IMR-90 (cell line): ENCODE data around the gene ZSCAN29. TPM values are rescaled to one million over a fixed set of nuclear protein-coding genes. Genes with fewer than 3 reads are reported as not detected.

Experiments used
- ATAC-seq: fragments of 200-7000 bp; cut with Tn5 transposase; 2 replicates; pipeline ENCODE4 v1.9.1; 2020; ENCODE audit warnings: low read depth, mild to moderate bottlenecking, moderate library complexity
- BruUV-seq: library from RNA; stranded (reverse); fragments of 400-500 nt; replicated peaks from 2 replicates; lab custom pipeline; 2021; lab: Mats Ljungman, UMichigan
- CTCF ChIA-PET: fragments of 300-600 bp; formaldehyde crosslinking; extraction: SDS; loops from one replicate; lab custom pipeline; 2021; ENCODE audit warnings: antibody characterized with exemption; lab: Yijun Ruan, JAX
- POLR2A ChIA-PET: fragments of 300-600 bp; sonication (Branson Sonifier 250); formaldehyde crosslinking; loops from one replicate; lab custom pipeline; 2022; ENCODE audit warnings: antibody characterized with exemption; ENCODE audit not compliant: unreplicated experiment; lab: Charles Lee
- DNase-seq: peaks from one replicate; pipeline ENCODE4 v3.0.0; 2013
- H2AFZ ChIP-seq: replicated peaks from 2 replicates; pipeline ENCODE3; 2013; ENCODE audit warnings: low read length, mild to moderate bottlenecking; ENCODE audit not compliant: poor library complexity
- H2AK5ac ChIP-seq: 2 replicates; pipeline ENCODE4 v1.6.1; 2013; ENCODE audit warnings: low read depth, low read length, inconsistent platforms
- H2AK9ac ChIP-seq: replicated peaks from 2 replicates; pipeline ENCODE3; 2013; ENCODE audit warnings: mild to moderate bottlenecking, low read depth, low read length, moderate library complexity; ENCODE audit not compliant: poor library complexity
- H2BK120ac ChIP-seq: 2 replicates; pipeline ENCODE4 v1.6.1; 2013; ENCODE audit warnings: low read depth, low read length, inconsistent platforms
- H2BK15ac ChIP-seq: 3 replicates; pipeline ENCODE4 v1.6.1; 2013; ENCODE audit warnings: low read depth, low read length, inconsistent platforms
- H2BK20ac ChIP-seq: 2 replicates; pipeline ENCODE4 v1.6.1; 2013; ENCODE audit warnings: low read depth, mild to moderate bottlenecking, inconsistent platforms, low read length, moderate library complexity
- H2BK5ac ChIP-seq: 2 replicates; pipeline ENCODE4 v1.6.1; 2013; ENCODE audit warnings: mild to moderate bottlenecking, low read depth, low read length, inconsistent platforms; ENCODE audit not compliant: poor library complexity, severe bottlenecking
- H3K14ac ChIP-seq: replicated peaks from 2 replicates; pipeline ENCODE4 v1.6.1; 2013; ENCODE audit warnings: low read depth, low read length, inconsistent platforms
- H3K18ac ChIP-seq: 2 replicates; pipeline ENCODE4 v1.6.1; 2013; ENCODE audit warnings: low read depth, low read length, control low read depth
- H3K23ac ChIP-seq: 2 replicates; pipeline ENCODE4 v1.6.1; 2013; ENCODE audit warnings: low read depth, low read length, inconsistent platforms
- H3K27ac ChIP-seq: 2 replicates; pipeline ENCODE4 v1.5.1; 2013; ENCODE audit warnings: mild to moderate bottlenecking, control low read depth, low read length; ENCODE audit not compliant: insufficient read depth
- H3K27me3 ChIP-seq: 2 replicates; pipeline ENCODE4 v1.6.1; 2013; ENCODE audit warnings: low read length; ENCODE audit not compliant: control insufficient read depth, insufficient read depth
- H3K36me3 ChIP-seq: 2 replicates; pipeline ENCODE4 v1.6.1; 2013; ENCODE audit warnings: low read length, mixed read lengths; ENCODE audit not compliant: control insufficient read depth, insufficient read depth
- H3K4ac ChIP-seq: 2 replicates; pipeline ENCODE4 v1.6.1; 2013; ENCODE audit warnings: low read depth, low read length, inconsistent platforms
- H3K4me1 ChIP-seq: 2 replicates; pipeline ENCODE4 v1.6.1; 2013; ENCODE audit warnings: low read length, mixed read lengths; ENCODE audit not compliant: control insufficient read depth, insufficient read depth
- H3K4me2 ChIP-seq: 2 replicates; pipeline ENCODE4 v1.6.1; 2013; ENCODE audit warnings: low read depth, mild to moderate bottlenecking, control low read depth, low read length, moderate library complexity
- H3K4me3 ChIP-seq: 2 replicates; pipeline ENCODE4 v1.5.1; 2013; ENCODE audit warnings: low read depth, mild to moderate bottlenecking, control low read depth, low read length, moderate library complexity; ENCODE audit not compliant: insufficient read depth
- H3K56ac ChIP-seq: 2 replicates; pipeline ENCODE4 v1.6.1; 2013; ENCODE audit warnings: low read length, inconsistent platforms; ENCODE audit not compliant: insufficient read depth; ENCODE audit errors: extremely low read depth
- H3K79me1 ChIP-seq, 2 experiments: 2 replicates each; pipeline ENCODE4 v1.6.1; 2013; ENCODE audit warnings: low read length in 2 of 2, inconsistent platforms in 1 of 2, low read depth in 1 of 2
- H3K9ac ChIP-seq: 2 replicates; pipeline ENCODE4 v1.6.1; 2013; ENCODE audit warnings: low read depth, low read length, control low read depth
- H3K9me1 ChIP-seq: 2 replicates; pipeline ENCODE4 v1.6.1; 2013; ENCODE audit warnings: low read length, inconsistent platforms; ENCODE audit not compliant: insufficient read depth
- H3K9me3 ChIP-seq: 2 replicates; pipeline ENCODE4 v1.6.1; 2013; ENCODE audit warnings: low read length; ENCODE audit not compliant: control insufficient read depth, insufficient read depth
- H4K20me1 ChIP-seq: 2 replicates; pipeline ENCODE4 v1.6.1; 2013; ENCODE audit warnings: low read length, inconsistent platforms; ENCODE audit not compliant: insufficient read depth
- H4K5ac ChIP-seq: 2 replicates; pipeline ENCODE4 v1.6.1; 2013; ENCODE audit warnings: mild to moderate bottlenecking, low read depth, low read length, control low read depth
- H4K8ac ChIP-seq, 2 experiments: 2 replicates each; pipeline ENCODE4 v1.6.1; 2013; ENCODE audit warnings: low read depth in 2 of 2, low read length in 2 of 2, control low read depth in 1 of 2, inconsistent platforms in 1 of 2
- H4K91ac ChIP-seq: 2 replicates; pipeline ENCODE4 v1.6.1; 2013; ENCODE audit warnings: low read depth, low read length, inconsistent platforms; ENCODE audit not compliant: insufficient read depth
- BHLHE40 ChIP-seq: fragments of 150-350 bp; IDR thresholded peaks from 2 replicates; pipeline ENCODE4 v1.6.1; 2016; ENCODE audit warnings: mild to moderate bottlenecking, low read depth, low read length
- CEBPB ChIP-seq: IDR thresholded peaks from 2 replicates; pipeline ENCODE4 v1.6.1; 2012; ENCODE audit warnings: low read depth, low read length, improper control_type of control experiment
- CTCF ChIP-seq: conservative IDR thresholded peaks from 2 replicates; pipeline ENCODE4 v1.5.1; 2012; ENCODE audit warnings: mild to moderate bottlenecking, low read depth, low read length, improper control_type of control experiment
- ELK1 ChIP-seq: fragments of 150-350 bp; IDR thresholded peaks from 2 replicates; pipeline ENCODE4 v1.6.1; 2016; ENCODE audit warnings: low read depth, mild to moderate bottlenecking, low read length, moderate library complexity, borderline replicate concordance
- FOS ChIP-seq: fragments of 150-350 bp; IDR thresholded peaks from 2 replicates; pipeline ENCODE4 v1.6.1; 2016; ENCODE audit warnings: low read depth, low read length
- MAZ ChIP-seq: IDR thresholded peaks from 2 replicates; pipeline ENCODE4 v1.6.1; 2012; ENCODE audit warnings: low read depth, mild to moderate bottlenecking, low read length, improper control_type of control experiment, moderate library complexity, borderline replicate concordance
- MXI1 ChIP-seq: IDR thresholded peaks from 2 replicates; pipeline ENCODE4 v1.6.1; 2012; ENCODE audit warnings: low read depth, mild to moderate bottlenecking, low read length, moderate library complexity, borderline replicate concordance
- NFE2L2 ChIP-seq: fragments of 150-350 bp; IDR thresholded peaks from 2 replicates; pipeline ENCODE4 v1.6.1; 2016; ENCODE audit warnings: low read depth, mild to moderate bottlenecking, low read length
- POLR2A ChIP-seq: IDR thresholded peaks from 2 replicates; pipeline ENCODE4 v1.6.1; 2012; ENCODE audit warnings: mild to moderate bottlenecking, low read depth, low read length
- RFX5 ChIP-seq: IDR thresholded peaks from 2 replicates; pipeline ENCODE4 v1.8.0; 2012; ENCODE audit warnings: low read depth, mild to moderate bottlenecking, low read length, moderate library complexity
- SMC3 ChIP-seq: fragments of 150-350 bp; IDR thresholded peaks from 2 replicates; pipeline ENCODE4 v1.6.1; 2016; ENCODE audit warnings: low read depth, mild to moderate bottlenecking, antibody characterized with exemption, low read length, moderate library complexity
- USF2 ChIP-seq: fragments of 150-350 bp; IDR thresholded peaks from 2 replicates; pipeline ENCODE4 v1.6.1; 2017; ENCODE audit warnings: mild to moderate bottlenecking, antibody characterized with exemption, low read length, low read depth
- WGBS, 2 experiments: methylation state at CpG; one replicate each; pipeline versions ENCODE4 v1.1.5 to v1.1.7; 2013; ENCODE audit warnings: missing lambda C conversion rate in 2 of 2; ENCODE audit not compliant: insufficient read length in 1 of 2; ENCODE audit errors: extremely low coverage in 2 of 2; 5-methylcytosine and 5-hydroxymethylcytosine counted together
- dilution Hi-C: fragments of 300-500 bp; cut with HindIII; formaldehyde crosslinking; loops from one replicate; pipeline ENCODE4 v1.14.3; 2018; ENCODE audit warnings: low sequenced_read_pairs; ENCODE audit not compliant: unreplicated experiment
- in situ Hi-C: fragments of 300-500 bp; cut with MboI; formaldehyde crosslinking; loops from 3 replicates; pipeline ENCODE4 v1.14.3; 2019; ENCODE audit warnings: low sequenced_read_pairs, inconsistent platforms, mixed read lengths
- intact Hi-C: fragments of 100-400 bp; cut with micrococcal nuclease; formaldehyde crosslinking; loops from 2 replicates; pipeline ENCODE4 v1.10.0; 2022
- polyA plus RNA-seq, 3 experiments: library from polyadenylated mRNA; depleted of rRNA; stranded (reverse); fragments of >200 nt; gene quantifications; 2 replicates each; pipeline ENCODE4 v1.2.3, GENCODE V29; 2012; ENCODE audit warnings: low replicate concordance in 1 of 3
- total RNA-seq: library from RNA; depleted of rRNA; stranded (reverse); fragments of >200 nt; gene quantifications from 2 replicates; pipeline ENCODE4 v1.2.3, GENCODE V29; 2012

ZSCAN29 gene
- total and polyA plus RNA-seq, 2 of the 4 experiments (the other 2 are of a cell fraction): 6.8 to 8.6 TPM

GRCh38 chr15:43347114-43347513 lies 23.7 kb downstream of the ZSCAN29 start:
- BruUV-seq: no TSS peak
- H3K18ac ChIP-seq: no peak overlapping the region
- H2BK5ac ChIP-seq: no peak overlapping the region
- H3K9me1 ChIP-seq: no peaks in the 10 kb centered on the region
- no CpG with 5 or more reads among the region's 3 CpGs for WGBS, 2 experiments
- H4K91ac ChIP-seq: no peak overlapping the region
- H3K9me3 ChIP-seq: no peaks in the 10 kb centered on the region
- peaks cover 10% of the 10 kb centered on the region for H3K36me3 ChIP-seq
- H4K20me1 ChIP-seq: no peaks in the 10 kb centered on the region
- no peak overlapping the region for H3K23ac ChIP-seq
- H3K14ac ChIP-seq: no peak overlapping the region
- H3K4me1 ChIP-seq: no peaks in the 10 kb centered on the region
- TF ChIP-seq FOS: no peak
- no peak for TF ChIP-seq ELK1
- TF ChIP-seq MXI1: no peak
- no peak for TF ChIP-seq POLR2A
- no peak for TF ChIP-seq RFX5
- no peak for TF ChIP-seq MAZ
- TF ChIP-seq USF2: no peak
- no peak for TF ChIP-seq BHLHE40
- TF ChIP-seq CEBPB: no peak
- no peak for TF ChIP-seq SMC3
- TF ChIP-seq CTCF: no peak
- no peak for TF ChIP-seq NFE2L2
- H4K5ac ChIP-seq: no peak overlapping the region
- ChIA-PET POLR2A (no interaction called here), CTCF (no interaction called here)
- no peak overlapping the region for H3K4me2 ChIP-seq
- H3K4me3 ChIP-seq: no peak overlapping the region
- H2BK20ac ChIP-seq: no peak overlapping the region
- in situ Hi-C loops (no loop called here), intact Hi-C loops (no loop called here), dilution Hi-C loops (no loop called here)
- DNase-seq: no peak
- no peak overlapping the region for H2BK15ac ChIP-seq
- no peak overlapping the region for H2BK120ac ChIP-seq
- H3K9ac ChIP-seq: no peak overlapping the region
- H3K79me1 ChIP-seq: no peaks in the 10 kb centered on the region
- H3K27ac ChIP-seq: no peak overlapping the region
- no peak overlapping the region for H2AFZ ChIP-seq
- ATAC-seq: no peak
- H3K27me3 ChIP-seq: no peaks in the 10 kb centered on the region
- H4K8ac ChIP-seq: no peak overlapping the region
- H3K56ac ChIP-seq: no peak overlapping the region
- no peak overlapping the region for H2AK5ac ChIP-seq
- H3K4ac ChIP-seq: no peak overlapping the region
- no peak overlapping the region for H2AK9ac ChIP-seq
